DOHH2 (cell line): ENCODE results near the gene BLACAT1.

Experiments used
- H3F3A ChIP-seq: fragments of 200-600 bp; sonication (generic), shearing (Covaris generic); 2 replicates; pipeline ENCODE4 v1.6.0; 2016; ENCODE audit warnings: antibody characterized with exemption, mild to moderate bottlenecking; ENCODE audit not compliant: control insufficient read depth, insufficient read depth
- H3K27ac ChIP-seq: fragments of 200-600 bp; sonication (generic); 2 replicates; pipeline ENCODE4 v1.5.1; 2014; ENCODE audit warnings: low read depth, mild to moderate bottlenecking, low read length, moderate library complexity
- H3K27me3 ChIP-seq: fragments of 200-600 bp; sonication (generic); 2 replicates; pipeline ENCODE4 v1.6.1; 2014; ENCODE audit warnings: mild to moderate bottlenecking, low read length, mixed read lengths; ENCODE audit not compliant: control insufficient read depth
- H3K36me3 ChIP-seq: fragments of 200-600 bp; sonication (generic); 2 replicates; pipeline ENCODE4 v1.6.1; 2014; ENCODE audit warnings: mild to moderate bottlenecking, low read length, moderate library complexity, mixed read lengths; ENCODE audit not compliant: control insufficient read depth
- H3K4me1 ChIP-seq: fragments of 200-600 bp; sonication (generic); 2 replicates; pipeline ENCODE4 v1.6.1; 2014; ENCODE audit warnings: mild to moderate bottlenecking, low read length, mixed read lengths; ENCODE audit not compliant: control insufficient read depth
- H3K4me2 ChIP-seq: fragments of 200-600 bp; sonication (generic); 2 replicates; pipeline ENCODE4 v1.6.0; 2014; ENCODE audit warnings: mild to moderate bottlenecking, low read length, moderate library complexity
- H3K4me3 ChIP-seq: fragments of 200-600 bp; sonication (generic); 2 replicates; pipeline ENCODE4 v1.5.1; 2014; ENCODE audit warnings: mild to moderate bottlenecking, low read length, mixed read lengths
- H3K79me2 ChIP-seq: fragments of 200-600 bp; sonication (generic); 2 replicates; pipeline ENCODE4 v1.6.1; 2014; ENCODE audit warnings: mild to moderate bottlenecking, low read length, mixed read lengths; ENCODE audit not compliant: control insufficient read depth
- H3K9me2 ChIP-seq: fragments of 200-600 bp; sonication (generic); replicated peaks from 2 replicates; pipeline ENCODE4 v1.6.1; 2014; ENCODE audit warnings: mild to moderate bottlenecking, low read length, mixed read lengths; ENCODE audit not compliant: control insufficient read depth
- H3K9me3 ChIP-seq: fragments of 200-600 bp; sonication (generic); 2 replicates; pipeline ENCODE4 v1.6.1; 2014; ENCODE audit warnings: antibody characterized with exemption, low read length, mixed read lengths; ENCODE audit not compliant: control insufficient read depth, insufficient read depth
- H4K20me1 ChIP-seq: fragments of 200-600 bp; sonication (generic); 2 replicates; pipeline ENCODE4 v1.6.0; 2014; ENCODE audit warnings: low read depth, mild to moderate bottlenecking, antibody characterized with exemption, low read length, moderate library complexity; ENCODE audit not compliant: control insufficient read depth, insufficient read depth
- EZH2phosphoT487 ChIP-seq: fragments of 200-600 bp; sonication (generic); IDR thresholded peaks from 2 replicates; pipeline ENCODE4 v1.6.1; 2017; ENCODE audit warnings: borderline replicate concordance, mild to moderate bottlenecking, antibody characterized with exemption, low read length, moderate library complexity, mixed read lengths
- TF ChIP-seq, protein P1 (sequence below): fragments of 200-600 bp; sonication (generic); IDR thresholded peaks from one replicate; pipeline ENCODE4 v1.5.1; 2014; ENCODE audit warnings: antibody characterized with exemption, mild to moderate bottlenecking, low read depth, low read length; ENCODE audit not compliant: poor library complexity, severe bottlenecking

BLACAT1 gene

DNA sequence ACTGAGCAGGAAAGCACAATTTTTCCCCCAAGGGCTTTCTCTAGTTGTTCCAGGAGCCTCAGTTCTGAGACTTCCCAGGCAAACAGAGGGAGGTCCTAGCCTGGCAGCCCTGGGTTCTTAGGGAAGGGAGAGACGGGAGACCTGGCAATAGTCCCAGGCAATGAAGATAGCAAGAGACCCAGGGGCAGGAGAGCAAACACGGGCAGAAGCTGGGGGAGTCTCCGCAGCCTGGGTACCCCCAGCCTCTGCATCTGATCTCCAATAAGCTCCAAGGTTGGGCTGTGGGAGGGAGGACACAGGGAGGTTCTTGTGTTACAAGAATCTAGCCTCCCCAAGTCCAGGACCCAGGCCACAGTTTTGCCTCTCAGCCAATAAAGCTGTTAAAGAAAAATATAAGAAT, 2.4 kb downstream of the BLACAT1 start:
- H3K9me2 ChIP-seq: no peaks in the 10 kb centered on the region
- H4K20me1 ChIP-seq: no peaks in the 10 kb centered on the region
- no peak overlapping the region for H3K4me3 ChIP-seq
- TF ChIP-seq EZH2phosphoT487: no peak
- TF ChIP-seq, protein P1, sequence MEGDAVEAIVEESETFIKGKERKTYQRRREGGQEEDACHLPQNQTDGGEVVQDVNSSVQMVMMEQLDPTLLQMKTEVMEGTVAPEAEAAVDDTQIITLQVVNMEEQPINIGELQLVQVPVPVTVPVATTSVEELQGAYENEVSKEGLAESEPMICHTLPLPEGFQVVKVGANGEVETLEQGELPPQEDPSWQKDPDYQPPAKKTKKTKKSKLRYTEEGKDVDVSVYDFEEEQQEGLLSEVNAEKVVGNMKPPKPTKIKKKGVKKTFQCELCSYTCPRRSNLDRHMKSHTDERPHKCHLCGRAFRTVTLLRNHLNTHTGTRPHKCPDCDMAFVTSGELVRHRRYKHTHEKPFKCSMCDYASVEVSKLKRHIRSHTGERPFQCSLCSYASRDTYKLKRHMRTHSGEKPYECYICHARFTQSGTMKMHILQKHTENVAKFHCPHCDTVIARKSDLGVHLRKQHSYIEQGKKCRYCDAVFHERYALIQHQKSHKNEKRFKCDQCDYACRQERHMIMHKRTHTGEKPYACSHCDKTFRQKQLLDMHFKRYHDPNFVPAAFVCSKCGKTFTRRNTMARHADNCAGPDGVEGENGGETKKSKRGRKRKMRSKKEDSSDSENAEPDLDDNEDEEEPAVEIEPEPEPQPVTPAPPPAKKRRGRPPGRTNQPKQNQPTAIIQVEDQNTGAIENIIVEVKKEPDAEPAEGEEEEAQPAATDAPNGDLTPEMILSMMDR: no peak
- no peaks in the 10 kb centered on the region for H3F3A ChIP-seq
- no peaks in the 10 kb centered on the region for H3K36me3 ChIP-seq
- no peak overlapping the region for H3K27ac ChIP-seq
- no peaks in the 10 kb centered on the region for H3K79me2 ChIP-seq
- peaks cover 12% of the 10 kb centered on the region for H3K4me1 ChIP-seq
- no peak overlapping the region for H3K4me2 ChIP-seq
- peaks cover 77% of the 10 kb centered on the region for H3K27me3 ChIP-seq
- no peaks in the 10 kb centered on the region for H3K9me3 ChIP-seq

DNA sequence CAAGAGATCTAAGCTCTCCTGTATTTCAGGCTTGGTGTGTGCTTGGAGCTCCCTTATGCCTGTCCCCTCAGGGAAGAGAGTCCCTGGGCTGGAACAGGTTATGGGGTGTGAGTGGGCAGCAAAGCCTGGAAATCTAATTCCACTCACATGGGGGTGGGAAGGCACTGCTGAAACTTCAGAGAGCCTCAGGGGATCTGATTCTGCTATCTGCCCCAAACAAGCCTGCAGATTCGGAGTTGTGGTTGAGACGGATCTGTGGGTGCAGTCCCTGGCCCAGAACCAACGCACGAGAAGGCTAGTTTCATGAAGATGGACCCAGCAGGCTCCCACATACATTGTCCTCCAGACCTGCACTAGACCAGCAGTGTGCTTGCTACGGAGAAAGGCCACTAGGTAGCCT, 2.9 kb downstream of the BLACAT1 start:
- H3K36me3 ChIP-seq: no peaks in the 10 kb centered on the region
- H3K9me3 ChIP-seq: no peaks in the 10 kb centered on the region
- peaks cover 12% of the 10 kb centered on the region for H3K4me1 ChIP-seq
- H3K4me3 ChIP-seq: no peak overlapping the region
- H3K27me3 ChIP-seq: peaks cover 71% of the 10 kb centered on the region
- no peaks in the 10 kb centered on the region for H3F3A ChIP-seq
- no peaks in the 10 kb centered on the region for H3K79me2 ChIP-seq
- TF ChIP-seq, protein P1: no peak
- no peak for TF ChIP-seq EZH2phosphoT487
- H3K27ac ChIP-seq: no peak overlapping the region
- H3K9me2 ChIP-seq: no peaks in the 10 kb centered on the region
- H3K4me2 ChIP-seq: no peak overlapping the region
- H4K20me1 ChIP-seq: no peaks in the 10 kb centered on the region

DNA sequence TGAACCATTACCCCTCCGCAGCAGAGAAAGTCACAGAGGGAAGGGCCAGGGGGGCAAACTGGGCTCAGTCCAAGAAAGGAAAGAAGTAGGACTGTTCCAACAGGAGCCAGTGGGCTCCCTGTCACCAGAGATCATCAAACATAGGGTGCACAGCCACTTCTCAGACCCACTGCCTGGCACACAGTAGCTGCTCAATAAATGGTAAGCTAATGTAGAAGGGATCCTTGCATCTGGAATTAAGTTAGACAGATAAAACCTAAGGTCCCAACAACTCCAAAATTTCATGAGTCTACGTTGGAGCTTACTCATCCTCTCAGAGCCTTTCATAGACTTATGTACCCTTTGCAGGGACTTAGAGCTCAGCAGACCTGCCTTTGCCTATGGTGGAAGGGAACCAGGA, 3.5 kb downstream of the BLACAT1 start:
- Histone ChIP-seq H3K4me3 (no peak overlapping the region), H3K4me1 (peaks cover 12% of the 10 kb centered on the region), H3K79me2 (no peaks in the 10 kb centered on the region), H3K27ac (no peak overlapping the region), H3F3A (no peaks in the 10 kb centered on the region), H4K20me1 (no peaks in the 10 kb centered on the region), H3K9me2 (no peaks in the 10 kb centered on the region), H3K9me3 (no peaks in the 10 kb centered on the region), H3K36me3 (no peaks in the 10 kb centered on the region), H3K27me3 (peaks cover 66% of the 10 kb centered on the region), H3K4me2 (no peak overlapping the region)
- TF ChIP-seq EZH2phosphoT487: no peak
- TF ChIP-seq, protein P1: no peak

DNA sequence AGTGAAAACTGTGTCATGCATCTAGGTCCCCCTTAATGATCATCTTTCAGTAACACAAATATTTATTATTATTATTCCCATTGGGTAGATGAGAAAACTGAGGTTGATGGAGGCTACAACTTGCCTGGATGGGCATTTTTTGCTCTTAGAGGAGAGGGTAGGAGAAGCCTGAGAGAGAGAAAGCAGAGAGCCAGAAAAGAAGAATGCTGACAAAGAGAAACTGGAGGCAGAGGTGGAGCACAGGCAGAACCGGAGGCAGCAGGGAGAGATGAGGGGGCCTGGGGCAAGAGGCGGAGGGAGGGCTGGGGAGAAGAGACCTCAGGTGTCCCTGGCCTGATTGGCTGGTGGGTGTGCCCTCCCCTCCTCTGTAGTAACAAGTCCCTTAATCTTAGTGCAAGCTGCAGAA, 4.1 kb downstream of the BLACAT1 start:
- Histone ChIP-seq H3K9me2 (no peaks in the 10 kb centered on the region), H4K20me1 (no peaks in the 10 kb centered on the region), H3K4me2 (no peak overlapping the region), H3K79me2 (no peaks in the 10 kb centered on the region), H3K27me3 (peaks cover 60% of the 10 kb centered on the region), H3K27ac (no peak overlapping the region), H3K9me3 (no peaks in the 10 kb centered on the region), H3K4me3 (no peak overlapping the region), H3F3A (no peaks in the 10 kb centered on the region), H3K36me3 (no peaks in the 10 kb centered on the region), H3K4me1 (peaks cover 12% of the 10 kb centered on the region)
- TF ChIP-seq, protein P1: no peak
- TF ChIP-seq EZH2phosphoT487: no peak
